ENCODE measurements around the gene PIAS1.

- TF ChIP-seq ZNF274 (IDR thresholded peaks at IDR 0.05; ENCODE audit: low read depth, low read length), result no peak
- TF ChIP-seq YY1 (IDR thresholded peaks at IDR 0.05; ENCODE audit: insufficient read depth, insufficient read length), result no peak
Observed at GRCh38 chr15:68209272-68209671, 155.2 kb downstream of the PIAS1 start.
